Myocyte (in vitro differentiated cells): ENCODE results near the gene CDH18. TPM values are rescaled to one million over a fixed set of nuclear protein-coding genes. Genes with fewer than 3 reads are reported as not detected.
A peak's percentile ranks its signal among the peaks of the same experiment; 100 is the strongest.
"Not testable (repeated sequence)": the region's sequence is repeated elsewhere in the genome, so short reads cannot be mapped to it uniquely, and the experiment has no call there.

ENCODE experiments used
- DNase-seq: peaks from one replicate; pipeline ENCODE4 v3.0.0-alpha.2; 2012; ENCODE audit warnings: low read depth
- total RNA-seq: library from RNA; depleted of rRNA; stranded (reverse); fragments of >200 nt; gene quantifications from 2 replicates; pipeline ENCODE4 v1.2.3, GENCODE V29; 2014

CDH18 gene
- total RNA-seq, 1 donor from 2014 or later = 0.11 TPM

DNA sequence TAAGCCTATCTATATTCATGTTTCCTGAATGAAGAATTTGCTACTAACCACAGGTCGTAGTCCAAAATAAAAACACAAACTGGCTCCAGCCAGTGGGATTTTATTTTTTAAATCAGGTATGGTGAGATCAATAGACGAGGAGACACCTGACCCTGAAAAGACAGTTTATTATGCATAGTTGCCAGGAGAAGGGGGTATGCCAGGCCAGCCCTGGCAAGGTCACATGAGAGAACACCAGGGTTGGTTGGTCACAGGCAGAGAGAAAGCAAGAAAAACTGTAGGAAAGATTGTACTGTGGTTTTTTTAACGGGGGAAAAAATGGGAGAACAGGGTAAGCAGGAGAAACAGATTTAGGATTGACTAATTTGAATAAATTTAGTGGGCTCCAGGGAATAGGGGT lies 125.3 kb downstream of the CDH18 start:
- no peak for DNase-seq

DNA sequence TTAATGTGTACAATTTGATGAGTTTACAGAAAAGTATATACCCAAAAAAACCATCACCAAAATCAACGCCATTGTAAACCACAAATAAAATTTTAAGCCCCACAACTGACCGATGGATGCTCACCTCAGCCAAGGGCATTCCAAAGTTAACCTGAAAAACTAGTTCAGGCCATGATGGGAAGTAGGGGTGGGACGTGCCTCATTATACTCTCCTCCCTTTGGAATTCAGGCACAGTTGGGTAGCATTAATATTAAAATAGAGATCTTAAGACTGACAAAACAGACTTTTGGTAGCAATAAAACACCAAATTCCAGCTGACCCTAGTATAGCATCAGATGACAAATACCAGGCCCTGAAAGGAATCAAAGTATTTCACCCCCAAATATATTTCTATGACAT lies 129.0 kb downstream of the CDH18 start:
- no peak for DNase-seq

DNA sequence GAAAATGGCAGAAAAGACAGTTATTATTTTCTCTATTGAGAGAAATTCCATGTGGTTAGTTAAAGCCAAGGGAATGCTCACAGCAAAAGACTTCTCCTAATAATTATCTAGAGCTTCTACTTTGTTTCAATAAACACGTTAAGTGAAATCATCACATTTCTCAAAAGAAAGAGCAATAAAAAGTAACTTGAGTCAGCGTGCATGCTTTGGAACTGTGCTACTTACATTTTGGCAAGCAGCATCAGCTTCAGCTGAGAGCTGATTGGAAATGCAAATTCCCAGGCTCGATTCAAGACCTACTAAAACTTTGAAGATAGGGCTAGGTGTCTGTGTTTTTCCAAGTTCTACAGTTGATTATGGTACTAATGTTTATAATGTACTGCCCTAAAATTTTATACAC lies 132.1 kb downstream of the CDH18 start:
- DNase-seq = peak; percentile 33

DNA sequence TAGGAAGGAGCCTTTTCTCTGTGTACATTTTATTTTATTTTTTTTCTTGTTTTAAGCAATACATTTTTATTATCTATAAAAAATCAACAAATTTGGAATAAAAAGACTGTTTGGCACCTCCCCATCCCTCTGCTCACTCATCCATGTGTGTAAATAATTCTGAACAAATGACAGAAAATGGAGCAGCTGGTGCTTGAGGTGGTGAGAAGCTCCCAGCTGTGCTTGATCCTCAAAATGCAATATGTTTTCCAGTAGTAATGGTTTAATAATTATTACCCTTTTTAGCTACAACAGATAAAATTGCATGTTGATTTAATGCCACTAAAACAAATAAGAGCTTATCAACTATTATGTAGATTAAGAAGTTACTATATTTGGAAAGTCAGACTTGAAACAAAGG lies 132.5 kb downstream of the CDH18 start:
- peak; percentile 42 for DNase-seq

DNA sequence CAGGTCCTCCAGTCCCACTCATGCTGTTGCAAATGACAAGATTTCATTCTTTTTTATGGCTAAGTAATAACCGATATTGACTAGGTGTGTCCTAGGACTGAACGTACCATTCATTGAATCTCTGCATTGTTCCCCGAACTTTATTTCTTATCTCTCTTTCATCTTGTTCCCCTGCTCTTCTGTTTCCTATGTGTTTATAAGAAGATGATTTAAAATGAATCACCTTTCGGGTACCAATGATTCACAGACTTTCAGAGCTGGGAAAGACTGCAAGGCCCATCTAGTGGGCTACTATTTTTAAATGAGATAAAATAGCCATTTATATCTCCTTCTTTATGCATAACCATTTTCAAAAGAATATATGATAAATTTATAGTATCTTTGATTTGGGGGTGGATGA lies 133.0 kb downstream of the CDH18 start:
- peak; percentile 2 for DNase-seq

DNA sequence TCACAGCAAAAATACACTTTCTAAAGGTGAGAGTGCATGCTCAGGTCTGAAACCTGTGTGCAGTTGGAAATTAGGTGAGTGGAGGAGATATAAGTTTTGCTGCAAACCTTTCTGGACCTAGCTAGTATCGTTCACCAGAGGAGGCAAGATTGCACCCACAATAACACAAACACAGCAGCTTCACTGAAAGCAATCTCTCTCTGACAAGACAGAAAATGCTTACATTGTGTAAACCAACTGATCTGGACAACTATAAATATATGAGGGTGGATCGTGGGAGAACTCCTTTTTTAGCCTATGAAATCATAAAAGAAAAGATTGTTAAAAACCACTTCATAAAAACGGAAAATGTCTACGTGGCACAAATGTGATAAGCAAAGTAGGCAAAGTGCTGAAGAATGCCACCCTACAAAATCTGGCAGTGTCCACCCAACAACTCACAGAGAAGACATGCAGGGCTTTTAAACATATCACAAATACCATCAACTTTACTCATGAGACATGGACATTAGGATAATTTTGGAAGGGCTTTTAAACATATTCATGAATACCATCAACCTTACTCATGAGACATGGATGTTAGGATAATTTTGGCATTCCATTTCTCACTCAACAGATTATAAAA lies 134.3 kb downstream of the CDH18 start:
- peak; percentile 28 for DNase-seq

DNA sequence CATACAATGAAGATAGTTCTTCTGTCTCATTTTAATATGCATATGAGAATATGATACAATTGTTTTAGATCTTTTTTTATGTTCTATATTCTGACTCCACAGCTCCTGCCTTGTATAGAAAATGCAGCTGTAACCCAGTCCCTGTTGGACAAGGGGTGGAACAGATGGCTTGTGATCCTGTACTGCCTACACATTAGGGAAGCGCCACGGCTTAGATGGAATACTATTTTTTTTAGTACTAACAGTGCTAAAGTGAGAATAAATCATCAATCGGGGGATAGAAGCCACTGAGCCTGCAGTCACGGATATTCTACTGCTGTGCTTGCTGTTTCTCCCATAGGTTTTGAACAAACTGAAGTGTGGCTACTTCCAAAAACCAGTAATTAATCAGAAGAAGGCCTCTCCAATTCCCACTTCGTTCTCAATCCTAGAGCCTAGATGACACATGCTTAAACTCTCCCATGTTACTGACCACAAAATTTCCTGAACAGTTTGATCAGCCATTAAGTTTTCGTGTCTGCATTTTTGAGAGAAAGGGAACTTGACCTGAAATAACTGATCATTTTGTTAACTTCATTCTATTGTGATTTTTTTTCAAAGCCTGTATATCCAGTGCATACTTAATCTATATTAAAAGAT lies 150.3 kb downstream of the CDH18 start:
- peak; percentile 18 for DNase-seq

DNA sequence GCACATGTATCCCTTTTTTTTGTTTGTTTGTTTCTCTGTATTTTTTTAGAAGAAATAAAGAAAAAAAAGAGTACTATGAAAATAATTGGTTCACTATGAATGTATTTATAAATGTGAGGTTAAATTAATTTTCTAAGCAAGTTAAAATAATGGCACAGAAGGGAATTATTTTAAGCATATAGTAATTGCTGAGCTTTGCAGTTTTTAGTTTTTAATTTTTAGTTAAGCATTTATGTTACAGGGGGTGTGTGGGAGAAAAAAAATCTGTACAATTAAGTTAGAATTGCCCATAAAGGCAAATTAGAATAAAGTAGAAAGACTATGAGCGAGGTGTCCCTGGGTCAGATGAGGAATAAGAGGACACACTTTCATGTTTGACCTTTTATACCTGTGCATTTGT lies 152.6 kb downstream of the CDH18 start:
- DNase-seq = no peak

DNA sequence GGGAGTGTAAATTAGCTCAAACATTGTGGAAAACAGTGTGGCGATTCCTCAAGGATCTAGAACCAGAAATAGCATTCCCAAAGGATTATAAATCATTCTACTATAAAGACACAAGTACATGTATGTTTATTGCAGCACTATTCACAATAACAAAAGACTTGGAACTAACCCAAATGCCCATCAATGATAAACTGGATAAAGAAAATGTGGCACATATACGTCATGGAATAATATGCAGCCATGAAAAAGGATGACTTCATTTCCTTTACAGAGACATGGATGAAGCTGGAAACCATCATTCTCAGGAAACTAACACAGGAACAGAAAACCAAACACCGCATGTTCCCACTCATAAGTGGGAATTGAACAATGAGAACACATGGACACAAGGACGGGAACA lies 175.3 kb downstream of the CDH18 start:
- not testable (repeated sequence) for DNase-seq

DNA sequence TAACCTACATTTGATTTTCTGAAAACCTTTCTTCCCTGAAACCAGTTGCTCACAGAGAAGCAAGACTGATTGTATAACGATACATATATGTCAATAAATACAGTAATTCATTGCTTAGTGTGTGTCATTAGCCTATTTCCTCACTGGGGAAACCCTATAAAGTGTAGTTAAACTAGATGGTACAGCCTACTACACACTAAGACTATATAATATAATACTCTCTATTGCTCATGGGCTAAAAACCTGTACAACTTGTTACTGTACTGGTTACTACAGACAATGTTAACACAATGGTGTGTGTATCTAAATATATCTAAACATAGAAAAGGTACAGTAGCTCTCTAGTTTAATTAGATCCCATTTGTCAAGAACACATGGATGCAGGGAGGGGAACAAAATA lies 181.2 kb downstream of the CDH18 start:
- DNase-seq = no peak

DNA sequence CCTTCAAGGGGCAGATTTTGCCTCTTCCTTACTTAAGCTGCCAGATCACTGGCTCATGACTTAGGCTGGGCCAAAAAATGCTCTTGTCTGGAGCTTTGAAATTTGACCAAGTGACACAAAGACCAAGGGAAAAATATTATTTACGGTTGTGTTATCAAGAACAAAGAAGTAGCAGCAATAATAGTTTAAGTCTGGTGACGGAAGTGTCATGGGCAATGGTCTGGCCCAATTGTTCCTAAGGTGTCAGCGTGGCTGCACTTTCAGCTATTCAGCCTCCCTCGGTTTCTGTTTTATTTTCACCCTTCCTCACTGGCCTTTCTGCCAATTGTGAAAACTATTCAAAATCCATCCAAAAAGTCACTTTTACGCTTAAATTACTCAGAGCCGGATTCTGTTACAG lies 185.3 kb downstream of the CDH18 start:
- DNase-seq = no peak

DNA sequence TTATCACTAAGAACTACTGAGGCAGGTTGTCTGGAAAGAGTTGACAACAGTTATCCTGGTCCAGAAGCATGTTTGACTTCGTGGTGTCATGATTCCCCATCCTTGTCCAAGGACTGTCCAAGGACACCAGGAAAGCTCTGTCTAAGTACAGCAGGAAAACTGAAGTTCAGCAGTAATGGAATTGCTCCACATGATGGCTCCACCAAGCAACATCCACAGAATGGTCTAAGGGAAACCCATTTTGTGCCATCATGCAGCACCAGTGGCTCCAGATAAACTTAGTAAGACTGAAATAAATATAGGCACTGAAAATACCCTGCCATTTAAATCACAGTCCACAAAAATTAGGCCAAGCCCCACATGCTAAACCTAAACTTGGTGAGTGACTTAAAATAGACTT lies 192.8 kb downstream of the CDH18 start:
- peak; percentile 22 for DNase-seq

DNA sequence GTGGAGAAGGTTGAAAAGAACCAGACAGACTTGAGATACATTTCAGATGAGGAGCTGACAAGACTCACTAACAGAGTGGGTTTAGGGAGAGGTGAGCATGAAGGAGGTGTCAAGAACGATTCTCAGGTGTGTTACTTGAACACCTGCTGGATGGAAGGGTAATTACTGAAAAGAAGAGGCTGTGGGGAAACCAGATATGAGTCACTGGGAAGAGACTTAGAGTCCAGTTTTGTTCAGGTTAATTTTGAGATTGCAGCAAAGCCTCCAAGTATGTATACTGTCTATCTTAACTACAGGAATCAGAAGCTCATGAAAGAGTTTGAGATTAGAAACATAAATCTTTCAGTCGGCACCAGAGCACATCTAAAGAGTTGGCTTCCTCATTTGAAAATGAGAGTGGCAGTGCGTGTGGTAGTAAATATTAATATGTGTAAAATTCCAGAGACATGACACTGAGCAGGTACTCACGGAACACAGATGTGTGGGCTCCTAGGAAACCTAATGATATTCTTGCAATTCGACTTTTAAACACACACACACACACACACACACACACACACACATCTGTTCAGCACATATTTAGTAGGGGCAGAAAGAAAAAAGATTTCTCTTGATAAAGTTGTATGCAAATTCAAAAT lies 197.1 kb downstream of the CDH18 start:
- no peak for DNase-seq

DNA sequence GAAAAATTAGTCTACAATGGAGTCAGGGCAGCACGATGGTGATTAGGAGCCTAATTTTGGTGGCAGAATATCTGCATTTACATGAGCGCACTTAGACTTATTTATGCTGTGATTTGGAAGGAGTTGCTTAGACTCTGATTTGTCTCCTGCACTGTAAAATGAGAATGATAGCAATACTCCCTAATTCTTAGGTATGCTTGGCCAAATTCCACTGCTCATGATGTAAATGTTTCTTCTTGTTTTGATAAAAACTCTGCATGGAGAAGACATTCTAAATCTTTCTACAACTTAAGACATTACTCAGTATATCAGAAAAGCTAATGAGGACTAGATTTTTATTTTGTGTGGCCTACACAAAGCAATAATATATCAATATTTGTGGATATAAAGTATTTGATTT lies 205.4 kb downstream of the CDH18 start:
- no peak for DNase-seq

DNA sequence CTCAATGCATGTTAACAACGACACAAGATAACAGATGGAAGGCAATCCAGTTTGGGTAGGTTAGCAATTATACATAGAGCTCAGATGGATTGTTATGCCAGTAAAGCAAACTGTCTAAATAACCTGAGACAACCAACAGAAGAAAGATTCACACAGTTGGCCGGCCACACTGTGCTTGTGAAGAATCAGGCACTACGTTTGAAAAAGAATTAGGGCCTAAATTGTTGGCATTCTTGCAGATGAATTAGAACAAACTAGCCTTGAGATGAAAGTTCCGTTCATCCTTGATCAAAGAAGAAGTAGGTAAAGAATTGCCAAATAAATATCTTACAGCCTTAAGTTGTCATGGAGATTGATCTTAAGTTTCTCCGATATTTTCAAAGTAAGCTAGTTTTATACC lies 210.6 kb downstream of the CDH18 start:
- DNase-seq = no peak

DNA sequence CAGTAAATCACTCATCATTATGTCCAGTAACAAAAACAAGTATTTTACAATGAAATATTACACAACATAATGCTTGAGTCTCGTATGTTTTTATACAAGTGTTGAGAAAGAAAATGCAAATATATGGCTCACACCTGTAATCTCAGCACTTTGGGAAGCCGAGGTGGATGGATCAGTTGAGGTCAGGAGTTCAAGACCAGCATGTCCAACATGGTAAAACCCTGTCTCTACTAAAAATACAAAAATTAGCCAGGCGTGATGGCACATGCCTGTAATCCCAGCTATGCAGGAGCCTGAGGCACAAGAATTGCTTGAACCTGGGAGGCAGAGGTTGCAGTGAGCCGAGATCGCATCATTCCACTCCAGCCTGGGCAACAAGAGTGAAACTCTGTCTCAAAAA lies 211.1 kb downstream of the CDH18 start:
- not testable (repeated sequence) for DNase-seq

DNA sequence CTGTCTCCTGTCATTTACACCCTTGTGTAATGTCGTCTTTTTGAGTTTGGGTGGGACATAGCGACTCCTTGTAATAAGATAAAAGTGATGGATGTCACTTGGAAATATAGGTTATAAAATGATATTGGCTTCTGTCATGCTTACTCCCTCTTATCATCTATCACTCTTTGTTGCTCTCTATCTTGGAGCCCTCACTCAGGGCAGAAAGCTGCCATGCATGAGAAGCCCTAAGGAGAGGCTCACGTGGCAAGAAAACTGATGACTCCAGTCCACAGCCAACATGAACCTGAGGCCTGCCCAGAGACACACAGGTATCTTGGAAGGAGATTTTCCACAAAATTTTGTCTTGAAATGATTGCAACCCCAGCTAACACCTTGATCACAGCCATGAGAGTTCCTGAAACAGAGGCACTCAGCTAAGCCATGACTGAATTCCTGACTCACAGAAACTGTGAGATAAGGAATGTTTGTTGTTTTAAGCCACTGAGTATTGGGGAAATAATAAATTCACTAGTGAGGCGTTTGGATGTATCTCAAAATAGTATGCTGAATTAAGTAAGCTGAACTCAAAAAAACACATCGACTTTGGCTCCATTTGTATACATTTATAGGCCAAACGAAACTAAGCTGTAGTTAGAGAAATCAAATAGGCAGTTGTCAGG lies 216.7 kb downstream of the CDH18 start:
- DNase-seq = no peak

DNA sequence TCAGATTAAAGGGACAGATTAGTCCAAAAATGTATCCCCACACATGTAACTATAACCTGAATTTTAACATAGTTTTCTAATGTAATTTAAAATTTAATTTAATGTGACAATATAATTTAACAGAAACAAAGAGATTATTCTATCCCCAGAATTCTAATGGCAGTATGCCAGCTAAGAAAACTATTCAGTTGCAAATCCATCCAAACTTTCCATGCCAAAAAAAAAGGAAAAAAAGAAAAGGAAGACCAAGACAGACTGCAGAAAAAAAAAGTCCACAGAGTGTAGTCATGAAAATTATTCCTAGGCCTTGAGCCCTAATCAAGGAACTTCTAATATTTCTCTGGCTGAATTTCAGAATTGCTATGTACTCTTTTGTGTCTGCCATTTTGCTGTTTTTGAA lies 217.6 kb downstream of the CDH18 start:
- no peak for DNase-seq

DNA sequence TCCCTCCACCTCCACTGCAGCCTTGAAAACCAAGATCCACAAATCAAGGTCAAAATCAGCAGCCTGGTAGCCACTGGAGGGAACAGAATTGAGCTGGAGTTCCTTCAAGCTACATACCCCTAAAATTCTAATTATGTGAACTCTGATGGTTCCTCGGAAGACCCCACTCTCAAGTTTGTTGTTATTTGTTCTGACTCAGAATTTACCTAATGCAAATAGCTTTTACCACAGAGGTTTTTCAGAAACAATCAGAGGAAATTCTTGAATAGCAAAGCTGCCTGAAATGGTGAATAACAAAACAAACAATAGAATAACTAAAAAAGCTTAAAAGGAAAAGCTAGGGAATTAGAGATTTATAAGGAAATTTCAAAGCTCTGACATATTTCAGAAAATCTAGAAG lies 220.0 kb downstream of the CDH18 start:
- DNase-seq = no peak

DNA sequence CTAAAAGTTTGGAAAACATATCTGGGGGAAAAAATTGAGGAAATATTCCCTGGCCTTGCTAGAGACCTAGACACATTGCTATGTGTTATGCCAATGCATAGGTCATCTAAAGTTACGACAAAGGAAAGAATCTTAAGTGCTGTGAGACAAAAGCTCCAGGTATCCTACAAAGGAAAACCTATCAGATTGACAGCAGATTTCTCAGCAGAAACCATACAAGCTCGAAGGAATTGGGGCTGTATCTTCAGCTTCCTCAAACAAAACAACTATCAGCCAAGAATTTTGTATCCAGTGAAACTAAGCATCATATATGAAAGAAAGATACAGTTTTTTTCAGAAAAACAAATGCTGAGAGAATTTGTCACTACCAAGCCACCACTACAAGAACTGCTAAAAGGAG lies 234.4 kb downstream of the CDH18 start:
- no peak for DNase-seq

DNA sequence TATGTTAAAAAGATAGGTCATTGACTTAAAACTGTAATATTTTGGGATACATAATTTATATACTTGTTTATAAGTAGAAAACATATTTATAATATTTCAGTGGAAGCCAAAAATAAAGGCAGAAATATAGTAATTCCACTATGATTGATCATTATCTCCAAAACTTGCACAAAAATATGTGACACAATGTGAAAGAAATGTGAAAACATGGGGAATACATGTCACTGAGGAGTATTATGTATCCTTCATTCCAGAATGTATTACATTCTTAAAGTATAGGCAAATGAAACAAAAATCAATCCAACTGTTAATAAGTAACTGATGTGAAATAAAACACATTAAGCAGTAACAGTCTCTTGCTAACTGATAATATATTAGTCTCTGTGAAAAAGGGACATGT lies 236.7 kb downstream of the CDH18 start:
- no peak for DNase-seq

DNA sequence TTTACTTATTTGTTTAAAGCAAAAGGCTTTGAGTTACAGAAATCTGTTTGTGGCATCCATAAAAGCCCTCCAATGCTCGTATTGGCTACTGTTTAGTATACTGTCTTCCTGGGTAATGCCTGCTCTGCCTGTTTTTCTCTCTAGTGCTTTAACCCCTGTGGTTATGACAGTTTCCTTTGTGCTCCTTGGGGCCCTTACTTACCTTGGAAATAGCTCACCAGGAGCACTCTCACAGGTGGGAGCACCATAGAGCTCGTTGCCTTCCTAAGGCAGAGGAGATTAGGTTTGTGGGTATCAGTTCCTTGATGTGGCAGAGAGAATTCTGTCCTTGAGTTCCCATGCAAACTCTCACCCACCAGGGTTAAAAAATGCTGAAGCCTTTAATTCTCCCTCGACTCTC lies 242.8 kb downstream of the CDH18 start:
- DNase-seq = no peak
